CD4-positive, alpha-beta T cell treated with Interleukin-17A for 1 hour (primary cell): ENCODE results near the gene SLC25A51.
"Not testable (repeated sequence)": the region's sequence is repeated elsewhere in the genome, so short reads cannot be mapped to it uniquely, and the experiment has no call there.

Experiments
- DNase-seq: peaks from one replicate; pipeline ENCODE4 v3.0.0-alpha.2; 2020

Gene SLC25A51

DNA sequence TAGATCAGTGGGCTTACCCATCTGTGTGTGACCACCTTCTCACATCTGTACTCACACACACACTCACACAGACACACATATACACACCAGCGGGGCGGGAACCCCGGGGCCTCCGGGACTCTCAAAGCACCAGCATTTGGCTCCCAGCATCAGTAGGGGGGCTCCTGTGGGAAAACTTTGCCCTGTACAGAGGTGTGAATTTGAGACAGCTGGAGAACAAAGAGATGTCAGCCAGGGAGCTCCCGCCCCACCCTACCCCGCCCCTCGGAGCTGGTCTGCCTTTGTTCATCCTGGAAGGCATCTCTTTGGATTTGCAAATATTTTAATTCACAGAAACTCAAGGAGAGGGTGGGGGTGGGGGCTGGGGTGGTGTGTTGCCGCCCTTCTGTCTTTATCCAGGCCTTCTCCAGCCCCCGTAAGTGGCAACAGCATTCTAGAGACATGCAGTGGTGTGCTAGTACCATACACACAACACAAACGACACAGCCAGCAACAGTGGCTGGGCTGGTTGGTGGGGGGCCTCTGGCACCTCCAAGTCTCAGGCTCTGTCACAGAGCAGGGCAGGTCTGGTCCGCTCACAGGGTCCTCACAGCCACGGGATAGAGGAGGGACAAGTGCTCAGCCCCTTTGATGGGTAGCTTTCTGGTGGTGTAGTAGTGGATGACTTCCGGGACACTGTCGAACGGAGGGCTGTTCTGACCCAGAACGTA, 15.5 kb upstream of the SLC25A51 start:
- no peak for DNase-seq

DNA sequence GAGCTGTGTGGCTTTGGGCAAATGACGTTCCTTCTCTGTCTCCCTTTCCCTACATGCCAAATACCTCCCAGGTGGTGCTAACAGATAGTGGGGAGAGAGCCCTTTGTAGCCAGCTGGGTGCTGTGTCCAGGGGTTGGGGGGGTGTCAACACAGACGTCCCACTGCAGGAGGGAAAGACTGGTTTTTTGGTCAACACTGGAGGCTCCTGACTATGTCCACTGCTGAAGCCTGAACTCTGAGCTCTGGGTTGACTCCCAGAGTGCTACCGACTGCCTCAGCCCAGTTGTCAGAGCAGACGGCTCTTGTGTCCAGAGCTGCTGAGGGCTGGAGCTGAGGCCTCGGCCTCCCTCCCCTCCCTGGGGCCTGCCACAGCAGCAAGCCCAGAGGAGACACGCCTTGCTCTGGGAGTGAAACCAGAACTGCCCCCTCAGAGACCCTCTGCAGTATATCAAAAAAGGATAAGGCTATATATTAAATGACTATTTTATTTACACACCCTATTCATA, 14.8 kb upstream of the SLC25A51 start:
- DNase-seq = no peak

DNA sequence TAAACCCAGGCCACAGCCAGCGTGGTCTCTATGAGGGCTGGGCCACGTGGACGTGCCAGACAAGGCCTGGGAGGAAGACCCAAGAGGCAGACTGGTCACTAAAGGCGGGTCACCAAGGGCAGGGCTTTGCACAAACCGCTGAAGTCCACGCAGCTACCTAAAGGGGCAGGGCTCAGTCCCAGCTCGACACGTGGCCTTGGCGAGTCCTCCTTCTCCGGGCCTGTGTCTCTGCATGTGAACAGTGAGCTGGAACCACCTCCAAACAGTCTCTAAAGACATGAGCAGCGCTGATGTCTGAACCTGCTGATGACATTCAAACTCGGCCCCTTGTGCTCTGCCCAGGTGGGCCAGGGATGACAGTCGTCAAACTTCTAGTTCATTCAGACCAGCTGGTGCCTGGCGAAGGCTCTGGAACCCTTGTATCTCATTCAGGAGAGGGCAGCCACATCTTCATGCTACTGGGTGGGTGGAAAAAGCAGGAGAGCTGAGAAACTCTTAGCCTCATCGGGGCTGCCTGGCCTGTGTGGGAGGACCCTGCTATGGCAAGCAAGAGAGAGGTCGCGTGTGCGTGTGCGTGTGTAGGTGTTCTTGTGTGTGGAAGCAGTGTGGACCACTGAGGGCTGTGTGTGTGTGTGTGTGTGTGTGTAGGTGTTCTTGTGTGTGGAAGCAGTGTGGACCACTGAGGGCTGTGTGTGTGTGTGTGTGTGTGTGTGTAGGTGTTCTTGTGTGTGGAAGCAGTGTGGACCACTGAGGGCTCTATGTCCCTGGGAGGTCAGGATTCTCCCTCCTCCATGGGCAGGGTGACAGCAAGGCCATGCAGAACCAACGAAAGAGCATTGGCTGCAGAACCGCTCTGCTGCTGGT, 14.1 kb upstream of the SLC25A51 start:
- no peak for DNase-seq

DNA sequence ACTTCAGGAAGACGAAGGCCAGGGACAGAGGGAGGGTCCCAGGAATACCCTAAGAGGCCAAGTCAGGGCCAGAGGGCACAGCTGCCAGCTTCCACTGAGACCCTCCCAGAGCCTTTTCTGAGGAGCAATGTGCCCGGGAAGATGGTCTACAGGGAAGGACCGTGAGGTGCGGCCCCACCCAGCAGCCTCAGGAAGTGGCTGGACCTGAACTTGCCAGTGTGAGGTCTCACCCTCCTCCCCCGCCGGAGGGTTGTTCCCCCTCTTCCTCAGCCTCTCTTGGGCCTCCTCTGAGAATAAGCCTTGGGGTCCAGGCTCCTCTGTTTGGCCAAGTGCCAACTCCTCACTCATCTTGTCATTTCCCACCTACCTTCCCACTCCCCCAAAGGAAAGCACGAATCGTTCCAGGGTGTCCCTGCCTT, 13.4 kb upstream of the SLC25A51 start:
- no peak for DNase-seq

GRCh38 chr9:37916471-37917312, 12.8 kb upstream of the SLC25A51 start:
- no peak for DNase-seq

- DNase-seq = no peak
Observed at GRCh38 chr9:37915911-37916470, 12.1 kb upstream of the SLC25A51 start.

- no peak for DNase-seq
Observed at GRCh38 chr9:37914701-37915358, 10.9 kb upstream of the SLC25A51 start.

GRCh38 chr9:37914154-37914551, 10.2 kb upstream of the SLC25A51 start:
- no peak for DNase-seq

- DNase-seq = peak; percentile 83
Observed at GRCh38 chr9:37913480-37914153, 9.7 kb upstream of the SLC25A51 start.

- DNase-seq = no peak
Observed at GRCh38 chr9:37911271-37911681, 7.3 kb upstream of the SLC25A51 start.

- no peak for DNase-seq
Observed at GRCh38 chr9:37910271-37910670, 6.3 kb upstream of the SLC25A51 start.

DNA sequence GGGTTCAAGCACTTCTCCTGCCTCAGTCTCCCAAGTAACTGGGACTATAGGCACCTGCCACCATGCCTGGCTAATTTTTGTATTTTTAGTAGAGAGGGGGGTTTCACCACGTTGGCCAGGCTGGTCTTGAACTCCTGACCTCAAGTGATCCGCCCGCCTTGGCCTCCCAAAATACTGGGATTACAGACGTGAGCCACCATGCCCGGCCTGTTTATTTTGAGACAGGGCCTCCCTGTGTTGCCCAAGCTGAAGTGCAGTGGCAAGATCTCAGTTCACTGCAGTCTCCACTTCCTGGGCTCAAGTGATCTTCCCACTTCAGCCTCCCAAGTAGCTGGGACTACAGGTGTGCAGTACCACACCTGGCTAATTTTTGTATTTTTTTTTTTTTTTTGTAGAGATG, 5.9 kb upstream of the SLC25A51 start:
- not testable (repeated sequence) for DNase-seq

- no peak for DNase-seq
Observed at GRCh38 chr9:37909326-37909725, 5.4 kb upstream of the SLC25A51 start.

DNA sequence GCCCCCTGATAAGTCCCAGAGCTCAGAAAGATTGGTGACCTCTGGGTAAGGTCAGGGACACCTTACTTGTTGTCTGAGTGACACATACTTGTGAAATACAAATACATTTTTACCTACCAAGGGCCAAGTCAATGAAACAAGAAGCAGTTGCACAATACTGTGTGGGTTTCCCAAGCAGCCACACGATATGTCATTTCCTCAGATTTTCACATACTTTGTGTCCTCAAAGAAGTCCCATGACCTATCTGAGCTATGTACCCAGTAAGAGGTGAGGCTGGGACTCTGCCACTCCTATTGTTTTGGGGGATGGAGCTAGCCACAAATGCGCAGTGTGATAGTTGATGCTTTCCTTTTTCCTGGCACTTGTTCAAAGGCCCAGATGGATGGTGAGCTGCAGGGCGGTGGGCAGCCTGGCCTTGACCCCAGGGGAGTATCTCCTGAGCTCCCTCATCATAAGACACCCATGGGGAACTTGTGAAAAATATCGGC, 4.8 kb upstream of the SLC25A51 start:
- peak; percentile 21 for DNase-seq

DNA sequence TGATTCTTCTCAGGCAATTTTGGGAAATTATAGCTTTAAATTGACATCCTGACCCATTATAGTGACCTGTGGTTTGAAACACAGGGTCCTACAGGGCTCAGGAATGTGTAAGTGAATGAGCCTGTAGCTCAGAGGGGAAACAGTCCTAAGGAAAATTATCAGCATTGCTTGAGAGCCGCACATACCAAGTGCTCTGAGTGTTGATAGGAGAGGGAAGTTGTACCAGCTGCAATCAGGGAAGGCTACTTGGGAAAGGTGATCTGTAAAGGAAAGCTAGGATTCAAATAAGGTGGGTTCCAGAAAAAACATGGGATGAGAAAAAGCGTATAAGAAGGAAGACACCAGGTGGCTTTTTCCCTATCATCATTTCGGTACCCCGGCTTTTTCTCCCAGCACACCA, 4.4 kb upstream of the SLC25A51 start:
- no peak for DNase-seq

DNA sequence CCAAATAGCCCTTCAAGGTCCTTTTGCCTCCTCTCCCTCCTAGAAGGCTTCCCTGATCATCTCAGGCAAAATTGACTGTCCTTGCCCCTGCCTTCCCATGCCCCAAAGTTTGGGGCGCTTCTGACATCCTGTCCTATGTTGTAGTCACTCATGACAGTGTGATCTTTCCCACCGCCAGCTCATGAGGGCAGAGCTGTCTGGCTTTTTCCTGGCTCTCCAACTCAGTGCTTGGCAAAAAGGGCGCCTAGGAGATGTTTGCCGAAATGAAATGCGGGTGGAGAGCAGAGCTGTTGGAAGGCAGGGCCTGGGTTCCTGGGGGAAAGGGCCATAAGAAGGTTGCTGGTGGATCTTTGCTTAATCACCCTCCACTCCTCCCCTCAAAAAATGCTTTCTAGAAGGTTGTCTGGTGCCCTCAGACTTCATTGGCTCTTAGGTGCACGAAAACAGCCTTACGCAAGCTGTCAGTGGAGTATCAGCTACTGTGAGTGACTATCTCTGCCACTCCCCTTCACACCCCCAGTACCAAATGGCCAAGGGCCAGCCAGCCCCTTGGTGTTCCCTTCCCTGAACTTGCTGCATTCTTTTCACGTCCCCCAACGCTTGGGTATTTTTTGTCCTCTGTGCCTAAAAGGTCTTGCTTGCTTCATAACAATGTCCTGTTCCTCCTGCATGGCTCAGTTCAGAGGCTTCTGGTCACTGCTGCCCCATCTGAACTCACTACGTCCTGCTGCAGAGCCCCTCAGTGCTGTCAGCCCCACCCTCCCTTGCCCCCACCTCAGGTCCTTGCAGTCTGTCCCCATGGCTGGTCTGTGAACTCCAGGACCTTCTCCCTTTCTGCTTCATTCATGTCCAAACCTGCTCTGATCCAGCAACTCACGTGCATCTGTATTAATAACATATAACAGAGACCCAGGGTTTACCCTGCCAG, 2.6 kb upstream of the SLC25A51 start:
- DNase-seq = no peak

DNA sequence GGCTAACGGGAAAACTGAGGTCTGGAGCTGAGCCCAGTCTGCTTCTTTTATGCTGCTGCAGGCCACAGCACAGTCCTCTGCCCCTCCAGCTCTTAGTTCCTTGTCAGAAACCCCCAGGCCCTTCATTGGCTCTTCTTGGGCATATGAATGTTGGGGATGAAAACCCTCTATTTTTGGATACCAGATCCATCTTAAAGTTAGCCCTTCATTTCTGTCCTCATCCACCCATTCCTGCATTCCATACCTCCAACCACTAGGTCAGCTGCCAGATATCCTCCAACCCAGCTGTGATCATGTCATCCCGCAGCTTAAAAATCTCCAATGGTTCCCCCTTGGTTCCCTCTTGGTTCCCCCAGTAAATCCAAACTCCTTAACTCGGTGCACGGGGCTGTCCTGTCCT, 1.8 kb upstream of the SLC25A51 start:
- DNase-seq = no peak

DNA sequence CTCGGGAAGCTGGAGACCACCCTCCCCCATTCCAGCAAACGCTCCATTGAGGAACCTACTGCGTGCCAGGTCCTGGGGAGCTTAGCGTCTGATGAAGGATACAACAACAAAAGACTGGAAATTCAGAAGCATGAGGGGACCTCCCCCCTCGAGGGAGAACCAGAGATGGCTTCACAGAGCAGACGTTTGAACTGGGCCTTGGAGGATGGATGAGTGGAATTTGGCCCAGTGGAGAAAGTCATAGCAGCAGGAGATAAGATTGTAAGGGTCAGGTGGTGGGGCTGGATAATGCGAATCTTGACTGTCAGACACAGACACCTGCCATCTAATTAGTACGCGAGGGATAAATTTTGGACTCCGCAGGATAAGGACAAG, 1.2 kb upstream of the SLC25A51 start:
- DNase-seq = no peak

- no peak for DNase-seq
Observed at GRCh38 chr9:37904445-37905130, 661 bp upstream of the SLC25A51 start.
